OCI-LY1 (cell line): ENCODE measurements around the gene GSTM2.

ENCODE experiments used
- CTCF ChIP-seq: fragments of 200-600 bp; sonication (generic), shearing (Covaris generic); IDR thresholded peaks from 2 replicates; pipeline ENCODE4 v1.5.1; 2017; ENCODE audit warnings: mild to moderate bottlenecking, antibody characterized with exemption, low read length, moderate library complexity, mixed read lengths
- EZH2 ChIP-seq: fragments of 200-600 bp; sonication (generic), shearing (Covaris generic); IDR thresholded peaks from 2 replicates; pipeline ENCODE4 v1.8.0; 2017; ENCODE audit warnings: borderline replicate concordance, mixed run types, mild to moderate bottlenecking, antibody characterized with exemption, low read length, moderate library complexity, mixed read lengths

- TF ChIP-seq CTCF: no peak
- TF ChIP-seq EZH2: no peak
Measured at GRCh38 chr1:109625176-109625575, 42.7 kb upstream of the GSTM2 start.
